Activated CD4-positive, alpha-beta memory T cell treated with anti-CD3 and anti-CD28 coated beads, Interleukin-2, amount 10 ng/mL, durations not matched to agents 7 days and 5 days (primary cell): ENCODE data around the gene TCF3. TPM values are rescaled to one million over a fixed set of nuclear protein-coding genes. Genes with fewer than 3 reads are reported as not detected.
A peak's percentile ranks its signal among the peaks of the same experiment; 100 is the strongest.
"Not testable (repeated sequence)": the region's sequence is repeated elsewhere in the genome, so short reads cannot be mapped to it uniquely, and the experiment has no call there.

Experiments used
- CTCF ChIA-PET: fragments of 350-600 bp; sonication (Branson Sonifier 250); formaldehyde crosslinking; loops from one replicate; lab custom pipeline; 2021; ENCODE audit warnings: antibody characterized with exemption, inconsistent platforms; lab: Charles Lee
- POLR2A ChIA-PET: fragments of 350-600 bp; sonication (Branson Sonifier 250); formaldehyde crosslinking; loops from one replicate; lab custom pipeline; 2021; ENCODE audit warnings: antibody characterized with exemption; lab: Charles Lee
- DNase-seq: peaks from one replicate; pipeline ENCODE4 v3.0.0-alpha.2; 2020
- H3K27ac Mint-ChIP-seq: one replicate; pipeline ENCODE4 v1.8.0; 2021; ENCODE audit warnings: mild to moderate bottlenecking, mixed read lengths
- H3K27me3 Mint-ChIP-seq: one replicate; pipeline ENCODE4 v1.8.0; 2021; ENCODE audit warnings: mixed read lengths
- H3K36me3 Mint-ChIP-seq: one replicate; pipeline ENCODE4 v1.8.0; 2021; ENCODE audit warnings: low read depth, mixed read lengths
- H3K4me1 Mint-ChIP-seq: one replicate; pipeline ENCODE4 v1.8.0; 2021; ENCODE audit warnings: mixed read lengths
- H3K4me3 Mint-ChIP-seq: one replicate; pipeline ENCODE4 v1.8.0; 2021; ENCODE audit warnings: mild to moderate bottlenecking, mixed read lengths
- H3K9me3 Mint-ChIP-seq: one replicate; pipeline ENCODE4 v1.8.0; 2021; ENCODE audit warnings: mixed read lengths
- total RNA-seq, 2 experiments: library from RNA; stranded (reverse); gene quantifications; one replicate each; pipeline ENCODE4 v1.2.3, GENCODE V29; 2021

Gene TCF3
- 10 to 100 TPM; 67.3 to 71.2 TPM for total RNA-seq

- Mint-ChIP-seq H3K36me3 (no peaks in the 10 kb centered on the region), H3K27ac (peak within 1 kb of the TSS; percentile 84), H3K27me3 (no peaks in the 10 kb centered on the region), H3K4me3 (peak within 1 kb of the TSS; percentile 81), H3K9me3 (no peaks in the 10 kb centered on the region), H3K4me1 (peaks cover 23% of the 10 kb centered on the region)
- DNase-seq = peak; percentile 99
- CTCF ChIA-PET = interaction anchor here (1.4 kb wide), 1 partner anchor 47 kb away, joined by 4 read pairs; no protein-coding TSS in a partner anchor
- POLR2A ChIA-PET = interaction anchor here (1.0 to 3.7 kb wide), 7 partner anchors 9 to 383 kb away, joined by 3 to 39 read pairs (median 4); partner anchors contain the start of genes CIRBP, MBD3 and UQCR11
Measured at GRCh38 chr19:1652471-1653299, at the start of gene TCF3. Gene TCF3 (minus strand): TSS chr19:1652615. CDS start chr19:1650248, 2,367 bp downstream.

GRCh38 chr19:1700733-1701663 is 48.6 kb upstream of the TCF3 start:
- POLR2A ChIA-PET = no interaction called here
- Mint-ChIP-seq H3K9me3 (peaks cover 7% of the 10 kb centered on the region), H3K36me3 (no peaks in the 10 kb centered on the region), H3K4me3 (no peak overlapping the region), H3K4me1 (peaks cover 8% of the 10 kb centered on the region), H3K27ac (no peak overlapping the region), H3K27me3 (peaks cover 20% of the 10 kb centered on the region)
- DNase-seq = no peak
- CTCF ChIA-PET = interaction anchor here (0.6 kb wide), 1 partner anchor 154 kb away, joined by 3 read pairs; no protein-coding TSS in a partner anchor

GRCh38 chr19:1699998-1700732 is 47.8 kb upstream of the TCF3 start:
- Mint-ChIP-seq H3K27ac (no peak overlapping the region), H3K27me3 (peaks cover 20% of the 10 kb centered on the region), H3K9me3 (peaks cover 5% of the 10 kb centered on the region), H3K36me3 (no peaks in the 10 kb centered on the region), H3K4me3 (no peak overlapping the region), H3K4me1 (peaks cover 8% of the 10 kb centered on the region)
- no peak for DNase-seq
- CTCF ChIA-PET = no interaction called here
- POLR2A ChIA-PET = no interaction called here

GRCh38 chr19:1699386-1699785 is 47.0 kb upstream of the TCF3 start:
- no peaks in the 10 kb centered on the region for H3K36me3 Mint-ChIP-seq
- no peak overlapping the region for H3K27ac Mint-ChIP-seq
- peaks cover 8% of the 10 kb centered on the region for H3K4me1 Mint-ChIP-seq

GRCh38 chr19:1698636-1699035 is 46.2 kb upstream of the TCF3 start:
- Mint-ChIP-seq H3K9me3 (peaks cover 6% of the 10 kb centered on the region), H3K4me1 (peaks cover 8% of the 10 kb centered on the region), H3K27ac (no peak overlapping the region), H3K27me3 (peaks cover 17% of the 10 kb centered on the region), H3K4me3 (no peak overlapping the region), H3K36me3 (no peaks in the 10 kb centered on the region)
- ChIA-PET CTCF (no interaction called here), POLR2A (no interaction called here)
- DNase-seq = no peak

More at GRCh38 chr19:1699386-1699785, 47.0 kb upstream of the TCF3 start:
- DNase-seq = no peak
- Mint-ChIP-seq H3K4me3 (no peak overlapping the region), H3K9me3 (peaks cover 5% of the 10 kb centered on the region), H3K27me3 (peaks cover 19% of the 10 kb centered on the region)
- CTCF ChIA-PET = no interaction called here
- POLR2A ChIA-PET = no interaction called here

- H3K27me3 Mint-ChIP-seq, H3K36me3 Mint-ChIP-seq, CTCF ChIA-PET, DNase-seq, H3K4me3 Mint-ChIP-seq, H3K9me3 Mint-ChIP-seq, H3K4me1 Mint-ChIP-seq, POLR2A ChIA-PET, H3K27ac Mint-ChIP-seq: not testable (repeated sequence)
Measured at GRCh38 chr19:1695481-1695880, 43.1 kb upstream of the TCF3 start.

- POLR2A ChIA-PET = interaction anchor here (0.9 kb wide), 1 partner anchor 39 kb away, joined by 3 read pairs; the partner anchor contains the start of gene TCF3
- CTCF ChIA-PET = interaction anchor here (0.5 kb wide), 1 partner anchor 1788 kb away, joined by 3 read pairs; no protein-coding TSS in a partner anchor
- Mint-ChIP-seq H3K36me3 (no peaks in the 10 kb centered on the region), H3K27ac (no peak overlapping the region), H3K27me3 (peaks cover 5% of the 10 kb centered on the region), H3K9me3 (peaks cover 6% of the 10 kb centered on the region), H3K4me3 (no peak overlapping the region), H3K4me1 (no peaks in the 10 kb centered on the region)
- no peak for DNase-seq
Measured at GRCh38 chr19:1691589-1692290, 39.3 kb upstream of the TCF3 start.

- Mint-ChIP-seq H3K27ac (no peak overlapping the region), H3K4me3 (no peak overlapping the region), H3K9me3 (peaks cover 3% of the 10 kb centered on the region), H3K27me3 (peaks cover 5% of the 10 kb centered on the region), H3K4me1 (no peaks in the 10 kb centered on the region), H3K36me3 (no peaks in the 10 kb centered on the region)
- DNase-seq = peak; percentile 77
- ChIA-PET POLR2A (interaction anchor here (0.9 kb wide), 1 partner anchor 38 kb away, joined by 3 read pairs; the partner anchor contains the start of gene TCF3), CTCF (interaction anchor here (0.5 kb wide), 1 partner anchor 1789 kb away, joined by 3 read pairs; no protein-coding TSS in a partner anchor)
Measured at GRCh38 chr19:1690699-1691307, 38.4 kb upstream of the TCF3 start.

- CTCF ChIA-PET = interaction anchor here (0.6 kb wide), 1 partner anchor 92 kb away, joined by 3 read pairs; no protein-coding TSS in a partner anchor
- H3K27ac Mint-ChIP-seq, H3K4me3 Mint-ChIP-seq, DNase-seq, H3K36me3 Mint-ChIP-seq, H3K9me3 Mint-ChIP-seq, H3K27me3 Mint-ChIP-seq, H3K4me1 Mint-ChIP-seq, POLR2A ChIA-PET: not testable (repeated sequence)
Measured at GRCh38 chr19:1685785-1686184, 33.4 kb upstream of the TCF3 start.

- no peaks in the 10 kb centered on the region for H3K36me3 Mint-ChIP-seq
- H3K9me3 Mint-ChIP-seq = no peaks in the 10 kb centered on the region
- no peak for DNase-seq
- H3K27ac Mint-ChIP-seq = no peak overlapping the region
- POLR2A ChIA-PET = no interaction called here
- no peaks in the 10 kb centered on the region for H3K4me1 Mint-ChIP-seq
- CTCF ChIA-PET = no interaction called here
- no peak overlapping the region for H3K4me3 Mint-ChIP-seq
- H3K27me3 Mint-ChIP-seq = peaks cover 3% of the 10 kb centered on the region
Measured at GRCh38 chr19:1685046-1685445, 32.6 kb upstream of the TCF3 start.

- Mint-ChIP-seq H3K27me3 (peaks cover 3% of the 10 kb centered on the region), H3K9me3 (no peaks in the 10 kb centered on the region), H3K27ac (no peak overlapping the region), H3K36me3 (no peaks in the 10 kb centered on the region), H3K4me1 (no peaks in the 10 kb centered on the region), H3K4me3 (no peak overlapping the region)
- ChIA-PET CTCF (no interaction called here), POLR2A (no interaction called here)
- DNase-seq = no peak
Measured at GRCh38 chr19:1684573-1684912, 32.1 kb upstream of the TCF3 start.
